ENCODE measurements around the gene OLIG3. TPM values are rescaled to one million over a fixed set of nuclear protein-coding genes. Genes with fewer than 3 reads are reported as not detected.

OLIG3 gene
- total RNA-seq, 2 experiments from 2014 or later, result not detected

- no peak for ATAC-seq (ENCODE audit: poor library complexity)
- peaks cover 4% of the 10 kb centered on the region for H3K36me3 Mint-ChIP-seq (ENCODE audit: low read depth)
- Histone ChIP-seq H3K9me3 (ENCODE audit: control insufficient read depth in 1 of 2, insufficient read depth in 1 of 2, low read length in 2 of 2) (peaks cover 18 to 21% of the 10 kb centered on the region in 2 experiments), H3K4me1 (ENCODE audit: insufficient read depth, low read length) (no peaks in the 10 kb centered on the region), H3K27me3 (ENCODE audit: control insufficient read depth in 1 of 2, insufficient read depth in 2 of 2, low read length in 2 of 2) (peaks cover 48 to 82% of the 10 kb centered on the region in 2 experiments), H3K27ac (ENCODE audit: low read depth in 1 of 2, low read length in 2 of 2) (no peak overlapping the region), H3K4me3 (ENCODE audit: low read length) (no peak overlapping the region), H3K36me3 (ENCODE audit: insufficient read depth, low read length) (no peaks in the 10 kb centered on the region)
- TF ChIP-seq, protein P1, sequence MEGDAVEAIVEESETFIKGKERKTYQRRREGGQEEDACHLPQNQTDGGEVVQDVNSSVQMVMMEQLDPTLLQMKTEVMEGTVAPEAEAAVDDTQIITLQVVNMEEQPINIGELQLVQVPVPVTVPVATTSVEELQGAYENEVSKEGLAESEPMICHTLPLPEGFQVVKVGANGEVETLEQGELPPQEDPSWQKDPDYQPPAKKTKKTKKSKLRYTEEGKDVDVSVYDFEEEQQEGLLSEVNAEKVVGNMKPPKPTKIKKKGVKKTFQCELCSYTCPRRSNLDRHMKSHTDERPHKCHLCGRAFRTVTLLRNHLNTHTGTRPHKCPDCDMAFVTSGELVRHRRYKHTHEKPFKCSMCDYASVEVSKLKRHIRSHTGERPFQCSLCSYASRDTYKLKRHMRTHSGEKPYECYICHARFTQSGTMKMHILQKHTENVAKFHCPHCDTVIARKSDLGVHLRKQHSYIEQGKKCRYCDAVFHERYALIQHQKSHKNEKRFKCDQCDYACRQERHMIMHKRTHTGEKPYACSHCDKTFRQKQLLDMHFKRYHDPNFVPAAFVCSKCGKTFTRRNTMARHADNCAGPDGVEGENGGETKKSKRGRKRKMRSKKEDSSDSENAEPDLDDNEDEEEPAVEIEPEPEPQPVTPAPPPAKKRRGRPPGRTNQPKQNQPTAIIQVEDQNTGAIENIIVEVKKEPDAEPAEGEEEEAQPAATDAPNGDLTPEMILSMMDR (IDR thresholded peaks at IDR 0.05), result no peak
- no peaks in the 10 kb centered on the region for H3K4me1 Mint-ChIP-seq (ENCODE audit: low read depth)
- intact Hi-C loops (cut with DNase I, micrococcal nuclease), result no loop called here
- DNase-seq, result no peak
- H3K27ac Mint-ChIP-seq, result no peak overlapping the region
- H3K9me3 Mint-ChIP-seq, result peaks cover 8% of the 10 kb centered on the region
- peaks cover 87% of the 10 kb centered on the region for H3K27me3 Mint-ChIP-seq
- H3K4me3 Mint-ChIP-seq, result no peak overlapping the region
- ChIA-PET POLR2A (interaction anchor here (1.2 kb wide), 1 partner anchor 21 kb away, joined by 3 read pairs; no protein-coding TSS in a partner anchor), CTCF (no interaction called here)
These were observed 20.2 kb upstream of the OLIG3 start for GRCh38 chr6:137514418-137514817.

- intact Hi-C loops (cut with DNase I, micrococcal nuclease), result no loop called here
- CTCF ChIA-PET, result no interaction called here
These were observed 18.8 kb upstream of the OLIG3 start for GRCh38 chr6:137512757-137513605.

GRCh38 chr6:137510923-137511322, 16.7 kb upstream of the OLIG3 start:
- ATAC-seq (ENCODE audit: poor library complexity) (no peak), DNase-seq (no peak)
- POLR2A ChIA-PET, result no interaction called here

More at GRCh38 chr6:137512757-137513605, 18.8 kb upstream of the OLIG3 start:
- no peak overlapping the region for H3K4me3 ChIP-seq (ENCODE audit: low read length)
- peaks cover 11% of the 10 kb centered on the region for H3K9me3 Mint-ChIP-seq
- peaks cover 4% of the 10 kb centered on the region for H3K36me3 Mint-ChIP-seq (ENCODE audit: low read depth)
- H3K27me3 Mint-ChIP-seq, result peaks cover 87% of the 10 kb centered on the region
- DNase-seq (no peak), ATAC-seq (ENCODE audit: poor library complexity) (no peak)
- H3K36me3 ChIP-seq (ENCODE audit: insufficient read depth, low read length), result no peaks in the 10 kb centered on the region
- TF ChIP-seq, protein P1 (IDR thresholded peaks at IDR 0.05), result no peak
- peaks cover 18 to 21% of the 10 kb centered on the region in 2 experiments for H3K9me3 ChIP-seq (ENCODE audit: control insufficient read depth in 1 of 2, insufficient read depth in 1 of 2, low read length in 2 of 2)
- H3K4me1 Mint-ChIP-seq (ENCODE audit: low read depth), result no peaks in the 10 kb centered on the region
- H3K4me1 ChIP-seq (ENCODE audit: insufficient read depth, low read length), result no peaks in the 10 kb centered on the region
- POLR2A ChIA-PET, result no interaction called here
- peaks cover 47 to 69% of the 10 kb centered on the region in 2 experiments for H3K27me3 ChIP-seq (ENCODE audit: control insufficient read depth in 1 of 2, insufficient read depth in 2 of 2, low read length in 2 of 2)
- H3K27ac Mint-ChIP-seq, result no peak overlapping the region
- no peak overlapping the region for H3K27ac ChIP-seq (ENCODE audit: low read depth in 1 of 2, low read length in 2 of 2)
- no peak overlapping the region for H3K4me3 Mint-ChIP-seq

More at GRCh38 chr6:137510923-137511322, 16.7 kb upstream of the OLIG3 start:
- H3K36me3 Mint-ChIP-seq (ENCODE audit: low read depth), result peaks cover 4% of the 10 kb centered on the region
- H3K27ac Mint-ChIP-seq, result no peak overlapping the region
- no peaks in the 10 kb centered on the region for H3K4me1 Mint-ChIP-seq (ENCODE audit: low read depth)
- CTCF ChIA-PET, result no interaction called here
- H3K36me3 ChIP-seq (ENCODE audit: insufficient read depth, low read length), result no peaks in the 10 kb centered on the region
- peaks cover 77% of the 10 kb centered on the region for H3K27me3 Mint-ChIP-seq
- H3K4me3 ChIP-seq (ENCODE audit: low read length), result no peak overlapping the region
- peaks cover 18 to 27% of the 10 kb centered on the region in 2 experiments for H3K9me3 ChIP-seq (ENCODE audit: control insufficient read depth in 1 of 2, insufficient read depth in 1 of 2, low read length in 2 of 2)
- H3K9me3 Mint-ChIP-seq, result peaks cover 11% of the 10 kb centered on the region
- H3K4me1 ChIP-seq (ENCODE audit: insufficient read depth, low read length), result no peaks in the 10 kb centered on the region
- TF ChIP-seq, protein P1 (IDR thresholded peaks at IDR 0.05), result no peak
- peaks cover 35 to 49% of the 10 kb centered on the region in 2 experiments for H3K27me3 ChIP-seq (ENCODE audit: control insufficient read depth in 1 of 2, insufficient read depth in 2 of 2, low read length in 2 of 2)
- H3K4me3 Mint-ChIP-seq, result no peak overlapping the region
- H3K27ac ChIP-seq (ENCODE audit: low read depth in 1 of 2, low read length in 2 of 2), result no peak overlapping the region
- intact Hi-C loops (cut with DNase I, micrococcal nuclease), result no loop called here

All from CD4-positive, alpha-beta T cell (primary cell).